Left lung (tissue), 10 donors: ENCODE data around the gene RANGAP1. TPM values are rescaled to one million over a fixed set of nuclear protein-coding genes. Genes with fewer than 3 reads are reported as not detected.
A peak's percentile ranks its signal among the peaks of the same experiment; 100 is the strongest.

Experiments used
- ATAC-seq: fragments of 200-7000 bp; cut with Tn5 transposase; one replicate; pipeline ENCODE4 v1.9.1; 2020; ENCODE audit warnings: moderate library complexity
- DNase-seq, 4 donors: peaks; one replicate each; pipeline ENCODE4 v3.0.0-alpha.2; 2013 to 2020
- H3K27ac ChIP-seq, 2 donors: fragments of 200-600 bp; sonication (generic) in 1 of 2; one replicate each; pipeline versions ENCODE4 v1.5.0 to v1.8.0; 2020 to 2021
- H3K27me3 ChIP-seq, 2 donors: fragments of 200-600 bp; sonication (generic) in 1 of 2; one replicate each; pipeline versions ENCODE4 v1.5.0 to v1.8.0; 2020 to 2021
- H3K36me3 ChIP-seq, 2 donors: fragments of 200-600 bp; sonication (generic) in 1 of 2; one replicate each; pipeline versions ENCODE4 v1.5.0 to v1.8.0; 2020 to 2021
- H3K4me1 ChIP-seq, 2 donors: fragments of 200-600 bp; one replicate each; pipeline ENCODE4 v1.8.0; 2021
- H3K4me3 ChIP-seq, 2 donors: fragments of 200-600 bp; sonication (generic) in 1 of 2; one replicate each; pipeline versions ENCODE4 v1.5.0 to v1.8.0; 2020 to 2021; ENCODE audit warnings: mild to moderate bottlenecking in 1 of 2
- H3K9me3 ChIP-seq, 2 donors: fragments of 200-600 bp; sonication (generic) in 1 of 2; one replicate each; pipeline versions ENCODE4 v1.5.0 to v1.8.0; 2020 to 2021
- CTCF ChIP-seq, 2 donors: fragments of 200-600 bp; sonication (generic) in 1 of 2; IDR thresholded peaks; one replicate each; pipeline versions ENCODE4 v1.5.0 to v1.8.0; 2021; ENCODE audit warnings: antibody characterized with exemption in 2 of 2
- intact Hi-C, 2 donors: fragments of 100-400 bp; cut with DNase I; formaldehyde crosslinking; loops; one replicate each; pipeline versions ENCODE4 v1.11.2 to v1.14.2; 2022
- polyA plus RNA-seq, 6 donors: library from polyadenylated mRNA; unstranded; fragments of 120-200 nt; gene quantifications; one replicate each; pipeline ENCODE4 v1.2.1, GENCODE V29; 2013; ENCODE audit not compliant: insufficient read length in 6 of 6
- total RNA-seq, 2 donors: library from RNA; stranded (reverse); fragmentation: NEBNext Ultra II Directional; extraction: Animal tissue kit (Norgen Biotek cat#: 25700); gene quantifications; one replicate each; pipeline ENCODE4 v1.2.1, GENCODE V29; 2021
- donor health status: DM: no; HTN: yes; CAD: no.
- donor health status: DM: no; HTN: no; CAD: no.

RANGAP1 gene
- total and polyA plus RNA-seq, 8 donors: 35.0 to 65.8 (median 40.1) TPM

GRCh38 chr22:41315586-41315985, 29.6 kb upstream of the RANGAP1 start:
- H3K36me3 ChIP-seq: peaks cover 0 to 13% of the 10 kb centered on the region in 2 donors
- ATAC-seq (no peak), DNase-seq (no peak)
- H3K27ac ChIP-seq: no peak overlapping the region
- intact Hi-C loops: no loop called here
- no peak overlapping the region for H3K4me3 ChIP-seq
- no peak for TF ChIP-seq CTCF (IDR thresholded peaks at IDR 0.05)
- no peaks in the 10 kb centered on the region for H3K9me3 ChIP-seq
- H3K27me3 ChIP-seq: no peaks in the 10 kb centered on the region
- H3K4me1 ChIP-seq: no peaks in the 10 kb centered on the region

- Histone ChIP-seq H3K27me3 (no peaks in the 10 kb centered on the region), H3K9me3 (no peaks in the 10 kb centered on the region), H3K36me3 (peaks cover 0 to 11% of the 10 kb centered on the region in 2 donors), H3K4me1 (no peaks in the 10 kb centered on the region), H3K27ac (no peak overlapping the region), H3K4me3 (no peak overlapping the region)
- intact Hi-C loops: no loop called here
- DNase-seq: no peak
- ATAC-seq: no peak
- no peak for TF ChIP-seq CTCF (IDR thresholded peaks at IDR 0.05)
These were observed 28.8 kb upstream of the RANGAP1 start for GRCh38 chr22:41314821-41315220.

GRCh38 chr22:41311487-41311886, 25.5 kb upstream of the RANGAP1 start:
- Histone ChIP-seq H3K36me3 (peaks cover 0 to 6% of the 10 kb centered on the region in 2 donors), H3K27me3 (no peaks in the 10 kb centered on the region), H3K4me3 (no peak overlapping the region), H3K4me1 (peaks cover 3 to 10% of the 10 kb centered on the region in 2 donors), H3K9me3 (no peaks in the 10 kb centered on the region), H3K27ac (no peak overlapping the region)
- intact Hi-C loops: no loop called here
- ATAC-seq: no peak
- TF ChIP-seq CTCF (IDR thresholded peaks at IDR 0.05): no peak
- no peak for DNase-seq

- Histone ChIP-seq H3K27me3 (no peaks in the 10 kb centered on the region), H3K36me3 (no peaks in the 10 kb centered on the region), H3K27ac (no peak overlapping the region), H3K4me3 (no peak overlapping the region), H3K9me3 (no peaks in the 10 kb centered on the region), H3K4me1 (peaks cover 3 to 20% of the 10 kb centered on the region in 2 donors)
- intact Hi-C loops: no loop called here
- TF ChIP-seq CTCF (IDR thresholded peaks at IDR 0.05): no peak
- DNase-seq (peak in 1 of 4 donors; percentile 3), ATAC-seq (no peak)
These were observed 24.3 kb upstream of the RANGAP1 start for GRCh38 chr22:41310336-41310735.

GRCh38 chr22:41308544-41308947, 22.6 kb upstream of the RANGAP1 start:
- no peak overlapping the region for H3K4me3 ChIP-seq
- H3K4me1 ChIP-seq: peaks cover 3 to 21% of the 10 kb centered on the region in 2 donors
- no peaks in the 10 kb centered on the region for H3K27me3 ChIP-seq
- intact Hi-C loops: no loop called here
- no peak for TF ChIP-seq CTCF (IDR thresholded peaks at IDR 0.05)
- no peaks in the 10 kb centered on the region for H3K9me3 ChIP-seq
- H3K27ac ChIP-seq: peak overlapping the region in 1 of 2 donors; percentile 30
- no peaks in the 10 kb centered on the region for H3K36me3 ChIP-seq
- DNase-seq (peak in 1 of 4 donors; percentile 49), ATAC-seq (peak; percentile 33)
